SW 1271 (cell line): ENCODE data around the gene SPDYE17.
"Not testable (repeated sequence)": the region's sequence is repeated elsewhere in the genome, so short reads cannot be mapped to it uniquely, and the experiment has no call there.

Source experiments
- DNase-seq, 2 experiments: peaks; one replicate each; lab custom pipeline; 2025; lab: John Stamatoyannopoulos, UW

SPDYE17 gene

GRCh38 chr7:76972391-76972790 is 59.8 kb downstream of the SPDYE17 start:
- DNase-seq = not testable (repeated sequence)
